HG03103 (cell line): ENCODE data around the gene TTYH2.
"Not testable (repeated sequence)": the region's sequence is repeated elsewhere in the genome, so short reads cannot be mapped to it uniquely, and the experiment has no call there.

Source experiments
- ATAC-seq: cut with Tn5 transposase; IDR thresholded peaks from one replicate; pipeline ENCODE4 v1.9.1; 2021; ENCODE audit warnings: low read depth; ENCODE audit not compliant: unreplicated experiment

The TTYH2 gene

GRCh38 chr17:74252211-74252610, 38.8 kb downstream of the TTYH2 start:
- no peak for ATAC-seq

DNA sequence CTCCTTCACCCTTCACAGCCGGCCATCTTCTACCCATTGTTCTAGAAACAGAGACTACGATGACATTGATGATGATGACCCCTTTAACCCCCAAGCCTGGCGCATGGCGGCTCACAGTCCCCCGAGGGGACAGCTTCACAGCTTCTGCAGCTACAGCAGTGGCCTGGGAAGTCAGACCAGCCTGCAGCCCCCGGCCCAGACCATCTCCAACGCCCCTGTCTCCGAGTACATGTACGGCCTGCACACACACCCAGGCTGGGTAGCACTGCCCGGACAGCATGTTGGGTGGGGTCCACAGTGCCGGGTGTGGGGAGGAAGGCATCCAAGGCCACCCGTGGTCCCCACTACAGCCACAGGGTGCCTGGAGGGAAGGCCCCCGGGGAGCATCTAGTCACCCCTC, 39.7 kb downstream of the TTYH2 start:
- ATAC-seq: no peak

DNA sequence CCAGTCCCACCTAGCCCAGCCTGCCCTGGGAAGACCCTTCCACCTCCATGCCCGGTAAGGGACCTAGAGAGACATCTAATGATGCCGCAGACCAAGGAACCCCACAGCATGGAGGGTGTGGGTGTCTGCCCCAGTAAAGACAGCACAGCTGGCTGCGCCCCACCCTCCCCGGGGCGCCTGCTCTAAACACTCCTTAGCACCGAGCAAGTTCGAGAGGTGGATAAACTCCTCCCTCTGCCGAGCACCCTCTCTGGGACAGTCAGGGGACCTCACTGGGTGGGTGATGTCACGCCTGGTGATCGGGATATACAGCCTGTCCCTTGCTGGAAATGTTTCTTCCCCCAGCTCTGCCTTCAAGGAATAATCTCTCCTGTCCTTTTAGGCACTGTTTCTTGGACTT, 43.9 kb downstream of the TTYH2 start:
- no peak for ATAC-seq

DNA sequence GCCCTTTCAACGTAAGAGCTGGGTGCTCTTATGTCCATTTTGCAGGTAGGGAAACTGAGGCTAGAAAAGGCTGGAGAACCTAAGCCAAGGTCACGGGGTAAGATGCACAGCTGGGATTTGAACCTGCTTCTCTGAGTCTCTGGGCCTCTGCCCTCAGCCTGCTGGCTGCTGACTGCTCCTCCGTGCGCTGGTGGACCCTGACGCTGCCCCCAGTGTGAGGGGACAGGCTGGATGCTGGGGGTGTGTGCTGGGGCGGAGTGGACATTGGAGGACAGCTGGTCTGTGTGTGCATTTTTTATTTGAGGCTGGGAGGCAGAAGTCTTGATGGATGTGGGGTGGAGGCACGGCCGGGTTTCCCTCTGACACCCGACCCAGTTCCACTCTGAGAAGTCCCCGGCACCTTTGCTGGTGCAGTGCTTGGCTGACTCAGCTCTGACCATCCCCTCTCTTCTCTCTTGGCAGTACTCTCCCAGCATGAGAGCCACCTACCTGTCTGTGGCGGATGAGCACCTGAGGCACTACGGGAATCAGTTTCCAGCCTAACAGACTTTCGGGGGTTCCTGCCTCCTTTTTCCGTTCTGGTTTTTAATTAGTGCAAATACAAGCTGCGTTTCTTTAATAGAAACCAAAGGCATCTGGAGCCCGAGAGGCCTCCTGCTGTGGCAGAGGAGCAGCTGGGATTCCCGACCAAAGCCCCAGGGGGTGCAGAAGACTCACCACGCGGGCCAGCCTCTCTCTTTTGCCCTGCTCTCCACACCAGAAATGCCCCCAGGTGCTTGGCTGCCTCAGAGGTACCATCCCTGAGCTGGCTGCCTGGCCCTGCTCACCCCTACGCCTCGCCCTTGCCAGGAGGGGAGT, 46.5 kb downstream of the TTYH2 start:
- ATAC-seq: no peak

- ATAC-seq: no peak
Measured at GRCh38 chr17:74260525-74260850, 47.1 kb downstream of the TTYH2 start.

DNA sequence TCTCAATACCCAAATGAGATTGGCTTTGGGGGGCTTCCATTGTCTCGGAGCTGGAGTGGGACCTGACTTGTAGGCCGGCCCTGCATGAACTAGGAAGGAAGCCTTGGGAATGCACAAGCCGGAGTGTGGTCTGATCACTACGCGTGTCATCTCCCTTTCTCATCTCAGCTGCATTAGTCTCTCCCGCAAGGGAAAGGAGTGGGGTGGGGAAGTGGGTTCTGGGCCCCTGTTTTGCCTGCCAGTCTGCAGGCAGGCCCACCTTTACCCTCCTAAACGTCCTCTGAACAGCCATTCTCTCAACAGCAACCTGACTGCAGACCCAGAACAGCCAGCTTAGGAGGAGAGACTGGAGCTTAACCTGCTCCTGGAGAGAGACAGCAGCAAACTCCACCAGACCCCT, 49.2 kb downstream of the TTYH2 start:
- ATAC-seq: no peak

DNA sequence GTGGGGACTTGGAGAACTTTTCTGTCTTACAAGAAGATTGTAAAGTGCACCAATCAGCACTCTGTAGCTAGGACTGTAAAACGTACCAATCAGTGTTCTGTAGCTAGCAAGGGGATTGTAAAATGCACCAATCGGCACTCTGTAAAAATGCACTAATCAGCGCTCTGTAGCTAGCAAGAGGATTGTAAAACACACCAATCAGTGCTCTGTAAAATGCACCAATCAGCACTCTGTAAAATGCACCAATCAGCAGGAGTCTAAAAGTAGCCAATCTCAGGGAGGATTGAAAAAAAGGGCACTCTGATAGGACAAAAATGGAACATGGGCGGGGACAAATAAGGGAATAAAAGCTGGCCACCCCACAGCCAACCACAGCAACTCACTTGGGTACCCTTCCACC, 53.7 kb downstream of the TTYH2 start:
- not testable (repeated sequence) for ATAC-seq

GRCh38 chr17:74267579-74267978, 54.2 kb downstream of the TTYH2 start:
- ATAC-seq: no peak

- ATAC-seq: no peak
Measured at GRCh38 chr17:74267987-74268499, 54.7 kb downstream of the TTYH2 start.

DNA sequence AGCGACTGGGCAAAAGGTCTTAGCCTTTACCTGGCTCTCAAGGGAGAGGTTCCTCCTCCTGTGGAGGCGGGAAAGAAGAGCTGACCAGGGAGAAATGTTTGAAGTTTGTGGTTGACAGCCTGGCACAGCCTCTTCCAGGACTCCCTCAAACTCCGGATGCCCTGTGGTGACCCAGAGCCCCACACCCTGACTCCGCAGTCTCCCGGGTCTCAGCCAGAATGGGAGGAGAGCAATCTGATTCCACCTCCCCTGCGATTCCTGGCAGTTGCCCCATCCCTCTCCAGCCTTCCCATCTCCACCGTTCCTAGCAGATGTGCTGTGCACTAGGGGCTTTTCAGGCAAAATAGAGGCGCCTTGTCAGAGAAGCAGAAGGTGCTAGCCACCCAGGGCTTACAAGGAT, 55.2 kb downstream of the TTYH2 start:
- no peak for ATAC-seq

- no peak for ATAC-seq
Measured at GRCh38 chr17:74270333-74270732, 57.0 kb downstream of the TTYH2 start.

GRCh38 chr17:74271281-74271680, 57.9 kb downstream of the TTYH2 start:
- ATAC-seq: no peak

- no peak for ATAC-seq
Measured at GRCh38 chr17:74271901-74272561, 58.7 kb downstream of the TTYH2 start.

GRCh38 chr17:74272731-74273201, 59.4 kb downstream of the TTYH2 start:
- no peak for ATAC-seq

DNA sequence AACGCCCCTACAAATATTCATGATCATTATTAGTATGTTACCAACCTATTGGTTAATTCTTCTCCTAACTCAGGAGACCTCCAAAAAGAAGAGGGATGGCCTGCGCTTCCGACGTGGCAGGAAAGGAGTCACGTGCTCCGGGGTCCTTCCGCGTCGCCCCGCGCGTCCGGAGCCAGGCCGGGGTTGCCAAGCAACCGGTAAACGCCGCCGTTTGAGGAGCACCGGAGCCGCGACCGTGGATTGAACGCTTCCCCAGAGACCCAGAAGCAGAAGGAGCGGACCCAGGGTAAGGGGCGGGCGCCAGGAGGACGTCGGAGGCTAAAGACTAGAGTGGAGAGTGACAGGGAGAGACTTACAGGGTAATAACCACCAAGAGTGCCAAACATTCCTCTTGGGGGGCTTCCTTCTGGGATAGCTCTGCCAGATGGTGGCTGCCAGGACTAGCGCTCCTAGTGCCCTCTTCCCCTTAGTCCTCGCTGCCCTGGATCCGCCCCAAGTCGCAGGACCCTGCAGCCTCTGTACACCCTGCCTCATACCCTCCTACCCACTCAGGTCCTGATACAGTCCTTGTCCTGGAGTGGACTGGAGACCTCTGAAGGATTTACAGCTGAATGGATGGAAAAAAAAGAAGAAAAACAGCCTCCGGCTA, 60.8 kb downstream of the TTYH2 start, which contains the start of gene DNAI2:
Gene DNAI2 (plus strand): TSS at position 175 of the 649 bp plus-strand sequence. CDS start 7,584 bp downstream, outside the sequence.
- ATAC-seq: no peak

DNA sequence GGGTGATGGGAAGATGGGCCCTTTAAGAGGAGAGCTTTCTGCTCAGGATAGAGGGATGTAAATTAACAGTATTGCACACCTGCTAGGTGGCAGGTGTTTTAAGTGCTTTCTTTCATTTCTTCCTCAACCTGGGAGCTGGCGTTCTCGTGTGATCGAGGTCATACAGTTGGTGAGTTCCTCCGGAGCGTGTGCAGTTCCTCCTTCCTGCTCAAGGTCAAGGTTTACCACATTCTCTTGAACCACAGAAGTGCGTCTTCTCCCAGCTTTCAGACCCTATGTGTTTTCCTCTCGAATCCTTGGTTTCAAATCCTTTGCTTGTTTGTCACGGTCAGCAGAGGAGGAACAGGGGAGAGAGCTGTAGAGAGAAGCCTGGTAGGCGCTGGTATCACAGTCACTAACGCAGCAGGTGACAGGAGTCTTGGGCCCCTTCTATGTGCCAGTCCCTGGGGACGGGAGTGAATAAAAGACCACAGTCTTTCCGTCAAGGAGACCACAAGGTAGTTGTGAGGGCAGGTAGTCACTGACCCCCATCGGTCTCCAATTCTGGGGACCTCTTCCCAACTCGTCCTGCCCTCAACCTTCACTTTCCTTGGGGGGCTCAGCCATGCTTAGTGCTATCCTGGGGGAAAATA, 61.5 kb downstream of the TTYH2 start:
- ATAC-seq: no peak

DNA sequence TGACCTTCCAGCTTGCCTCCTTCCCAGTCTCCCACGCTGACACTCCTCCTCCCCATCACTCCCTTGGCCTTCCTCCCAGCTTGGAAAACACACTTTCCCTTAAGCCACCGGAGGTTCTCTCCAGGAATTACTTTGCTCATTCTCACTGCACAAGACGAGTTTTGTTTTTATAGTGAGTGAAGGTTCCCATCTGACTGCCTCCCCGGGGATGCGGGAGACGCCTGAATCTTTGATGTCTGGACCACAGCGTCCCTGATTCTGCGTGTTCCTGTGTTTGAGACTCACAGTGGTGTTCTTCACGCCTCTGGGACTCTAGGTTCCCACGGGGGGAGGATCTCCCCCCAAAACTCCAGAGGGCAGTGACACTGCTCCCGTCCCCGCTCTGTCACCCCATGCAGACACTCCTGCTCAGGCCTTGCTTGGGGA, 62.7 kb downstream of the TTYH2 start:
- no peak for ATAC-seq

DNA sequence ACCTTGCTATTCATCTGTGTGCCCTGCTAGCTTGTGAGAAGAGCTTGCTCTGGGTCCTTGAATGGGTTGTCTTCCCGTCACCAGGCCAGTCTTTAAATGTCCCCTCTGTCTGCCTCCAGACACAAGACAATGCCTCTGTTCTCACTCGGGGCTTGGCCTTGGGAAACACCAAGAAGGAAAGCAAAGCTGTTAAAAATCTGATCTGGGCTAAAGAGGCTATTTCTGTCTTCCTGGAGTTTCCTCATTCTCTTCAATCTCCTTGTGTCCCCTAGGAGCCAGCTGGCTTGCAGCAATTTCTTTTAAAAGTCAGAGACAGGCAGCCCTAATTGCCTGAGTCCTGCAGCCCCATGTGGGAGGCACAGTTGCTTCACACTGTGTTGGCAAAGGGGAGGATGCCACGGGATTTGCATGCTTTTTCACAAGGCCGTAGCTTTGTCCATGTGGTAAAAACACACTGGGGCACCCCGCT, 63.2 kb downstream of the TTYH2 start:
- ATAC-seq: no peak

GRCh38 chr17:74277935-74278334, 64.6 kb downstream of the TTYH2 start:
- no peak for ATAC-seq

GRCh38 chr17:74279617-74280016, 66.2 kb downstream of the TTYH2 start:
- ATAC-seq: not testable (repeated sequence)
